Measurements from ENCODE around the gene RNF187. TPM values are rescaled to one million over a fixed set of nuclear protein-coding genes. Genes with fewer than 3 reads are reported as not detected.

The RNF187 gene
- total RNA-seq (100 to 1,000 TPM in 1 of 2 donors, 10 to 100 TPM in 1; 40.7 to 130 TPM), polyA plus RNA-seq (10 to 100 TPM; 27.5 to 33.7 TPM)
- long read RNA-seq, donor 1, transcript RNF187-201 (4 exons, 3,017 nt) = major isoform, 65 of 82 reads
- long read RNA-seq, donor 1, partial matches to known transcripts = 6 of 82 reads
- long read RNA-seq, donor 1, other reads (novel, unspliced or antisense) = 11 of 82 reads
- long read RNA-seq, donor 2, partial matches to known transcripts = 0 of 4 reads
- long read RNA-seq, donor 2, other reads (novel, unspliced or antisense) = 0 of 4 reads
- long read RNA-seq, donor 3, transcript RNF187-201 (4 exons, 3,017 nt) = major isoform, 12 of 12 reads
- long read RNA-seq, donor 3, partial matches to known transcripts = 0 of 12 reads
- long read RNA-seq, donor 3, other reads (novel, unspliced or antisense) = 0 of 12 reads
- long read RNA-seq, donor 4, transcript RNF187-201 (4 exons, 3,017 nt) = major isoform, 8 of 13 reads
- long read RNA-seq, donor 4, partial matches to known transcripts = 5 of 13 reads
- long read RNA-seq, donor 4, other reads (novel, unspliced or antisense) = 0 of 13 reads
- long read RNA-seq, donor 5, transcript RNF187-201 (4 exons, 3,017 nt) = major isoform, 44 of 54 reads
- long read RNA-seq, donor 5, partial matches to known transcripts = 5 of 54 reads
- long read RNA-seq, donor 5, other reads (novel, unspliced or antisense) = 5 of 54 reads

GRCh38 chr1:228487336-228488124 is at the start of gene RNF187:
Gene RNF187 (plus strand): TSS chr1:228487382.
- Histone ChIP-seq H3K27ac (ENCODE audit: low read depth in 1 of 2, low read length in 1 of 2) (peak within 1 kb of the TSS; percentile 100), H3K9ac (ENCODE audit: insufficient read depth in 1 of 2, low read length in 2 of 2) (peak within 1 kb of the TSS; percentile 94), H3K36me3 (ENCODE audit: control insufficient read depth in 4 of 4, insufficient read depth in 4 of 4, low read length in 4 of 4) (peaks cover 0 to 12% (median 12%) of the 10 kb centered on the region in 4 donors), H3K4me1 (ENCODE audit: control insufficient read depth in 5 of 5, insufficient read depth in 5 of 5, low read length in 5 of 5) (peaks cover 0 to 21% (median 9%) of the 10 kb centered on the region in 5 donors), H3K27me3 (ENCODE audit: control insufficient read depth in 3 of 3, insufficient read depth in 3 of 3, low read length in 2 of 3) (no peaks in the 10 kb centered on the region), H3K4me3 (peak within 1 kb of the TSS; percentile 90), H3K9me3 (ENCODE audit: control insufficient read depth in 4 of 4, insufficient read depth in 3 of 4, low read length in 3 of 4) (no peaks in the 10 kb centered on the region)
- DNase-seq (peak in 1 of 3 donors; percentile 54), ATAC-seq (ENCODE audit: insufficient read depth, low FRiP score) (peak; percentile 87)
- no peak for TF ChIP-seq CTCF (IDR thresholded peaks at IDR 0.05; ENCODE audit: control extremely low read depth, extremely low read depth)
- WGBS, 2 donors = 1% methylated on average over 59 to 113 of the region's 113 CpGs

GRCh38 chr1:228437424-228437962 is 49.7 kb upstream of the RNF187 start:
- 90 to 93% methylated on average over 7 of the region's 7 CpGs for WGBS, 2 donors
- no peaks in the 10 kb centered on the region for H3K4me1 ChIP-seq (ENCODE audit: control insufficient read depth in 5 of 5, insufficient read depth in 5 of 5, low read length in 5 of 5)
- peaks cover 0 to 2% (median 0%) of the 10 kb centered on the region in 4 donors for H3K9me3 ChIP-seq (ENCODE audit: control insufficient read depth in 4 of 4, insufficient read depth in 3 of 4, low read length in 3 of 4)
- no peaks in the 10 kb centered on the region for H3K36me3 ChIP-seq (ENCODE audit: control insufficient read depth in 4 of 4, insufficient read depth in 4 of 4, low read length in 4 of 4)
- TF ChIP-seq CTCF (IDR thresholded peaks at IDR 0.05; ENCODE audit: control extremely low read depth, extremely low read depth) = no peak
- H3K27me3 ChIP-seq (ENCODE audit: control insufficient read depth in 3 of 3, insufficient read depth in 3 of 3, low read length in 2 of 3) = peaks cover 3 to 13% (median 5%) of the 10 kb centered on the region in 3 donors
- H3K4me3 ChIP-seq = no peak overlapping the region
- DNase-seq (no peak), ATAC-seq (ENCODE audit: insufficient read depth, low FRiP score) (no peak)
- H3K27ac ChIP-seq (ENCODE audit: low read depth in 1 of 2, low read length in 1 of 2) = no peak overlapping the region
- H3K9ac ChIP-seq (ENCODE audit: insufficient read depth in 1 of 2, low read length in 2 of 2) = no peak overlapping the region

GRCh38 chr1:228438266-228438665 is 48.9 kb upstream of the RNF187 start:
- no peak overlapping the region for H3K4me3 ChIP-seq
- TF ChIP-seq CTCF (IDR thresholded peaks at IDR 0.05; ENCODE audit: control extremely low read depth, extremely low read depth) = no peak
- peaks cover 3 to 12% (median 5%) of the 10 kb centered on the region in 3 donors for H3K27me3 ChIP-seq (ENCODE audit: control insufficient read depth in 3 of 3, insufficient read depth in 3 of 3, low read length in 2 of 3)
- ATAC-seq (ENCODE audit: insufficient read depth, low FRiP score) = no peak
- no peak overlapping the region for H3K9ac ChIP-seq (ENCODE audit: insufficient read depth in 1 of 2, low read length in 2 of 2)
- no peaks in the 10 kb centered on the region for H3K4me1 ChIP-seq (ENCODE audit: control insufficient read depth in 5 of 5, insufficient read depth in 5 of 5, low read length in 5 of 5)
- H3K27ac ChIP-seq (ENCODE audit: low read depth in 1 of 2, low read length in 1 of 2) = no peak overlapping the region
- peaks cover 0 to 2% (median 0%) of the 10 kb centered on the region in 4 donors for H3K9me3 ChIP-seq (ENCODE audit: control insufficient read depth in 4 of 4, insufficient read depth in 3 of 4, low read length in 3 of 4)
- 38 to 53% methylated on average over 1 of the region's 1 CpG for WGBS, 2 donors
- H3K36me3 ChIP-seq (ENCODE audit: control insufficient read depth in 4 of 4, insufficient read depth in 4 of 4, low read length in 4 of 4) = no peaks in the 10 kb centered on the region
- DNase-seq = no peak
